ENCODE data around the gene PRPF18. TPM values are rescaled to one million over a fixed set of nuclear protein-coding genes. Genes with fewer than 3 reads are reported as not detected.

PRPF18 gene
- total and polyA plus RNA-seq, 2 of the 4 experiments (the other 2 are of a cell fraction), result 10.0 to 16.9 TPM

- peaks cover 2% of the 10 kb centered on the region; the same call in 1 of the 2 replicates for H3K4me1 ChIP-seq (ENCODE audit: control insufficient read depth, insufficient read depth, low read length)
- H3K9ac ChIP-seq (ENCODE audit: low read depth, low read length), result no peak overlapping the region
- TF ChIP-seq POLR2A (IDR thresholded peaks at IDR 0.05; ENCODE audit: low read depth, low read length), result no peak
- TF ChIP-seq MXI1 (IDR thresholded peaks at IDR 0.05; ENCODE audit: borderline replicate concordance, low read depth, low read length), result no peak
- TF ChIP-seq NFE2L2 (IDR thresholded peaks at IDR 0.05; ENCODE audit: low read depth, low read length), result no peak
- no peak for TF ChIP-seq CTCF (conservative IDR thresholded peaks at IDR 0.05; ENCODE audit: low read depth, low read length)
- no peak for TF ChIP-seq RAD21 (IDR thresholded peaks at IDR 0.05; ENCODE audit: low read length)
- TF ChIP-seq RCOR1 (IDR thresholded peaks at IDR 0.05; ENCODE audit: insufficient replicate concordance, low read length), result no peak
- TF ChIP-seq MAZ (IDR thresholded peaks at IDR 0.05; ENCODE audit: borderline replicate concordance, low read depth, low read length), result no peak
- no peak for TF ChIP-seq FOS (IDR thresholded peaks at IDR 0.05; ENCODE audit: low read depth, low read length)
- TF ChIP-seq USF2 (IDR thresholded peaks at IDR 0.05; ENCODE audit: low read depth, low read length), result no peak
- TF ChIP-seq SMC3 (IDR thresholded peaks at IDR 0.05; ENCODE audit: low read depth, low read length), result no peak
- no peak for TF ChIP-seq ELK1 (IDR thresholded peaks at IDR 0.05; ENCODE audit: borderline replicate concordance, low read depth, low read length)
- no peak overlapping the region for H4K8ac ChIP-seq (ENCODE audit: low read depth in 2 of 2, low read length in 2 of 2)
- H4K5ac ChIP-seq (ENCODE audit: low read depth, low read length), result no peak overlapping the region
- dilution Hi-C loops (cut with HindIII; ENCODE audit: low sequenced_read_pairs, unreplicated experiment) (no loop called here), in situ Hi-C loops (cut with MboI; ENCODE audit: low sequenced_read_pairs) (no loop called here), intact Hi-C loops (cut with micrococcal nuclease) (no loop called here)
- no peak overlapping the region for H2AK9ac ChIP-seq (replicated peaks; ENCODE audit: low read depth, low read length, poor library complexity)
- ATAC-seq (ENCODE audit: low read depth), result no peak
- no peak overlapping the region for H3K4me2 ChIP-seq (ENCODE audit: low read depth, low read length)
- no peak overlapping the region for H4K91ac ChIP-seq (ENCODE audit: insufficient read depth, low read depth, low read length)
- H3K9me3 ChIP-seq (ENCODE audit: control insufficient read depth, insufficient read depth, low read length), result no peaks in the 10 kb centered on the region
- H2BK5ac ChIP-seq (ENCODE audit: low read depth, low read length, poor library complexity, severe bottlenecking), result no peak overlapping the region
- no peak overlapping the region for H3K56ac ChIP-seq (ENCODE audit: extremely low read depth, insufficient read depth, low read length)
- no peak overlapping the region for H3K4me3 ChIP-seq (ENCODE audit: insufficient read depth, low read depth, low read length)
- H3K18ac ChIP-seq (ENCODE audit: low read depth, low read length), result no peak overlapping the region
- ChIA-PET CTCF (no interaction called here), POLR2A (ENCODE audit: unreplicated experiment) (no interaction called here)
- no peak overlapping the region for H3K14ac ChIP-seq (replicated peaks; ENCODE audit: low read depth, low read length)
- no peaks in the 10 kb centered on the region for H3K27me3 ChIP-seq (ENCODE audit: control insufficient read depth, insufficient read depth, low read length)
- H2AK5ac ChIP-seq (ENCODE audit: low read depth, low read length), result no peak overlapping the region
- peaks cover 32% of the 10 kb centered on the region for H3K36me3 ChIP-seq (ENCODE audit: control insufficient read depth, insufficient read depth, low read length)
- H4K20me1 ChIP-seq (ENCODE audit: insufficient read depth, low read length), result peaks cover 3% of the 10 kb centered on the region; the same call in 1 of the 2 replicates
- H3K4ac ChIP-seq (ENCODE audit: low read depth, low read length), result no peak overlapping the region
- peaks cover 23 to 64% of the 10 kb centered on the region in 2 experiments for H3K79me1 ChIP-seq (ENCODE audit: low read depth in 1 of 2, low read length in 2 of 2)
- WGBS, 2 experiments (ENCODE audit: extremely low coverage in 2 of 2, insufficient read length in 1 of 2), result 100% methylated on average over 6 of the region's 13 CpGs; no CpG with 5 or more reads in 1 of the 2 experiments
- no peak overlapping the region for H2BK20ac ChIP-seq (ENCODE audit: low read depth, low read length)
- H2AFZ ChIP-seq (replicated peaks; ENCODE audit: low read length, poor library complexity), result no peak overlapping the region
- no peak overlapping the region for H2BK15ac ChIP-seq (ENCODE audit: low read depth, low read length)
- no peak for DNase-seq
- no peak overlapping the region for H3K23ac ChIP-seq (ENCODE audit: low read depth, low read length)
- no peak overlapping the region for H3K27ac ChIP-seq (ENCODE audit: insufficient read depth, low read length)
- BruUV-seq (replicated peaks), result no TSS peak
- H2BK120ac ChIP-seq (ENCODE audit: low read depth, low read length), result no peak overlapping the region
- H3K9me1 ChIP-seq (ENCODE audit: insufficient read depth, low read length), result peaks cover 14% of the 10 kb centered on the region
Observed at GRCh38 chr10:13678101-13678843, 91.5 kb downstream of the PRPF18 start.

Measured in IMR-90 (cell line).